PC-3 (cell line): ENCODE results near the gene ABCA12.

Experiments used
- CTCF ChIP-seq: fragments of 300-600 bp; sonication (generic); conservative IDR thresholded peaks from 2 replicates; pipeline ENCODE4 v1.5.1; 2017; ENCODE audit warnings: antibody characterized with exemption, low read depth, mild to moderate bottlenecking, low read length
- EZH2 ChIP-seq: fragments of 300-600 bp; sonication (generic); IDR thresholded peaks from one replicate; pipeline ENCODE4 v1.6.1; 2017; ENCODE audit warnings: antibody characterized with exemption, mild to moderate bottlenecking, low read length; ENCODE audit not compliant: unreplicated experiment

GRCh38 chr2:215066124-215066523 lies 72.3 kb downstream of the ABCA12 start:
- TF ChIP-seq EZH2 (no peak), CTCF (no peak)
